HG03097 (cell line): Measurements from ENCODE around the gene RBFOX1.

Experiments
- ATAC-seq: cut with Tn5 transposase; IDR thresholded peaks from one replicate; pipeline ENCODE4 v1.9.1; 2021; ENCODE audit not compliant: unreplicated experiment, low FRiP score

The RBFOX1 gene

DNA sequence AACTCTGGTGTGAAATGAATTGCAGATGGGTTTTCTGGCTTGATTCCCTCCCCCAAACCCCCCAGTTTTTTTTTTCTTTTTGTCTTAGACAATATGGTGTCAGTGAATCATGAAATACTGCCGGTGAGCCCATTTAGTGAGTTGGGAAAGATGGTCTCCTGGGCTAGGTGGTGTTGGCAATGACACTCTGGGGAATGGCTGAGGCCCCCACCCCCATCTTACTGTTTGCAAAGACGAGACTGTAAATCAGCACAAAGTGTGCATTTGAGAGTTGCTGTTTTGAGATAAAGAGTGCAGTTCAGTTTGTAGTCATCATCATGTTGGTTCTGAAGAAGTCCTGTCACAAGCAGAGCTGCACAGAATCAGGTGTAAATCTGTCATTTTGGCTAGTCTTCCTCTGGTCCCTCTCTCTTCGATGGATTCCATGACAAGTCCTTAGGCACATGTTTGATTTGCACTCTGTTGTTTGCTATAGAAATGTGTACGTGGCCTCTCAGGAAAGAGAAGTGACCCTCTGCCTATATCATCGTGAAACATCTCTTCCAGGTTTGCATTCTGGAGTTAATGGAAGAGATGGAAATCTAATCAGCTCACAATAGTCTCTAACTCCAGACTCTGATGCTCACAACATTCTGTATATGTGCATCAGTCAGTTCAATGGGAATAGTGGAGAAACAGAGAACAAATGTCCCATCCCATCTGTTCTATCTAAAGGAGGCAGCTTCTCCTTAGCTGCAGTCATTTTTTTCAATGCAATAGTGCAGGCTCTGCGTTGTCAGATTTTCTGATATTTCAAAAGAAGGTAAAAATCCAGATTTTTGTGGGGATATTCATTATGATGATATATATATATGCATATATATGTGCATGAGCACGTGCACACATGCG, 34.6 kb downstream of the RBFOX1 start:
- no peak for ATAC-seq

DNA sequence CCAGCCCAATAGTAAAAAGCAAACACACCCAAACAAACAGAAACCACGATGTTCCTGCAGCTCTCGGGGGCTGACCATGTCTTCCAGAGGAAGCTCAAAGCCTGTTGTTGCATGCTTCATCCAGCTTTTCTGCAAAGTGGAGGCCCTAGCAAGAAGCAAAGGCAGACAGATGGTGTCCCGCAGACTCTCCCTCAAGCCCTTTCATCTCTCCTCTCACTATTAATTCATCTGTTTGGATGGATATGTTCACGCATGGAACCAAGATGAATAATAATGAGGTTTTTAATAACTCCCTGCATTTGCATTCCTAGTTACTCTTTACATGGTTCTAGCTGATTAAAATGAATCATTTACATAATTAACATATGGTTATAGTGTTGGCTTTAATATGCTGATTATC, 36.6 kb downstream of the RBFOX1 start:
- ATAC-seq, result no peak

DNA sequence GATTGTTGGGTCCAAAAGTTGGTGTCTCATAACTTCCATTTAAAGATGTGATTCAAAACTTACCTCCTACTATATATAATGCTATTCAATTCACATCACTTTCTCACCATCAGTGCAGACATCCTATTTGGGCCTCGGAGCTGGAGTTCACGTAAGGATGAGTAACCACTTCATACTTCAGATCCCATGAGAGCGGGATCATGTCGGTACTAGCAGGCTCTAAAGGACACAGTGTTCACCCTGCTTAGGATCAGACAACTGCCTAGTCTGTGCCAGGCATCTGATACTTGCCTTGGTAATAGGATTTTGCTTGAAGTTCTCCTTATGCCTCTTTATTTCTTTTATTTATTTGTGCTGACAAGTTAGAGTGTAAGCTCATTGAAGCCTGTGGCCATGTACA, 39.5 kb downstream of the RBFOX1 start:
- ATAC-seq, result no peak

DNA sequence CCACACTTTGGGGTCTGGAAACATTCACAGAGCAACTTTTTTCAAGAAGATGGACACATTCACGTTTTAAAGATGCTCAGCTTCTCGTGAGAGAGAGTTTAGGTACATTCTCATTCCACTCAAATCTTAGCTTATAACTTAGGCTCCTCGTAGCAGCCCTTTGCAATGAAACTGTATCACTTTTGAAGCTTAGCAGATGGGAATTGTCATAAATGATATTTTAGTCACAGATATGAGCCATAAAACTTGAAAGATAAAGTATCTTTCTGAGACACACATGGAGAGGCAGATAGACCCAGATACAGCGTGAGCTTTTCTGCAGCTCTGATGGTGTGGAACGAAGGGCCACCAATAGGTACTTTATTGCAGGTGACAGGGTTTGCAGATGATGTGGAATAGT, 41.1 kb downstream of the RBFOX1 start:
- ATAC-seq, result no peak

DNA sequence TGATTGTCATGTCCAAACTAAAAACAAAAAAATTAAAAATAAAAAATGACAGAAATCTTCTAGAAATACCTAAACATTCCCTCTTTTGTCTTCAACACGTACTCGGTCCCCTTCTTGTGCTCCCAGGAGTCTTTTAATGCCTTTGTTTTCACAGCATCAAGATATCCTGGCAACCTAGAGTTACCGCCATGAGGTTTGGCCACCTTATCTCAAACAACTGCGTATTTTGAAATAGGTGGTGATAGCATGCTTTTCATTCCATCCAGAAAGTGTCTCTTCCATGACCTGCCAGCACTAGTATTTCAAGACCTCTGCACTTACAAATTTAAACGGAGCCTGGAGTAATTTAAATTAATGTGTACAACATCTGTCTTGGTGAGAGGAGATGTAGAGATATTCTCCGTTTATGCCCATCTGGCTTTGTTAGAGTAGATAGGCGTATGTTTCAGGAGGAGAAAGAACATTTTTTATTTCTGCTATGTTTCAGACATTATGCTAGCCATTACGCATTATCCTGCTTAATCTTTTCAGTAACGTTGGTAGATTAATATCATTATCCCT, 42.0 kb downstream of the RBFOX1 start:
- no peak for ATAC-seq

DNA sequence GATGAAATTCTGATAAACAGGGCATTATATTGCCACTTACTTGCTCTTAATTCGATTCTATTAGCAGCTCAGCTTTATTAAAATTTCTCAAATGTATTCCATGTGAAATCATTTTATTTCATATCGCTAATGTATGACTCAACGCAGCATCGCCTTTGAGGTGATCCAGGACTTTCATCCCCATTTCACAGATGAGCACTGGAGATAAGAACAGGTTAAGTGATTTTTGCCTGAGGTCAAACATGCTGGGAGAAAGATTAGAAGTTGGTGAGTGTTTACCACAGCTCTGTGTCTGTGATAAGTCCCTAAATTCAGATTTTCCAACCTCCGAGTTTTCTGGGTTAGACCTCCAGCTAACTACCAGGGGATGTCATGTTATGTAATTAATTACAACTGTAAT, 43.6 kb downstream of the RBFOX1 start:
- no peak for ATAC-seq

DNA sequence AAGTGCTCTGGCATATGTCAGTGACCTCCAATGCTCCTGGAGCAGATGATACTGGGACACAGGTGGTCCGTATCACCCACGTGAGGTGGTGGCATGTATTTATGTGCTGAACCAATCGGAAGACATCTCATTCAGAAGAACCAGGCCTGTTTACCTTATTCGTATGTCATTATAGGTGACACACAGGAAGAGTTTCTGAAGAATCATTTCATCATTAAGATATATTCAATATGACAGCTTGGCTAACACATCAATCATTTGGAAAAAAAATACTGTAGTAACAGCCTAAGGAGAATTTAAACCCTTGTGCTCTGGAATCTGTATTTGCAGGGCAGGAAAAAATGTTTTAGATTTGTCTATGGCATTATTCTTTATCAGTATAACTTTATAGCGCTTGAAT, 44.6 kb downstream of the RBFOX1 start:
- no peak for ATAC-seq

DNA sequence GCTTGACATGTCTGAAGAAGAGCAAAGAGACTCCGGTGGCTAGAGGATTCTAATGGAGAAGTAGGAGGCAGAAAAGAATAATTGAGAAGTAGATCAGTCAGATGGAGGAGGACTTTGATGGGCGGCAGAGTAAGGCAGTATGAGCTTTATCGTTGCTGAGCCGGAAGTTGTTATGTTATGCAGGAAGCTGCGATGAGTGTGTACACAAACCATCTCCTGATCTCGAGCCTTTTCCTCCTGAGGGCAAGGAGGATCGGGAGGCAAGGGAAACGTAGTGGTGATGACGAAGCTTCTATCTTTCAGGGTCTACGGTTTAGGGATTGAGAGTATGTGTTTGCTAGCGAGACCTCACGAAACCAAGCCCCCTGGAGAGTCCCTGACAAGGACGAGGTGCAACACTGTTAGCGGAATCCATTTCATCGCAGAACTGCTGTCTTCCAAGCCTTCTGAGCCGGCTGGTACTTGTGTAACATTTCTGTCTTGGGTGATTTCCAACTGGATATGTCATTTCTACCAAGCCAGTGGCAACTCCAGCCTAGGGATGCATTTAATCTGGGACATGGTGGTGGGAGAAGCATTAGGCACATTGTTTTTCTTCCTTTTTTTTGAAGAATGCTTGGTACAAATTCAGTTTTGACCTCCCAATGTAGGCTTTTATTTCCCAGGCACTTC, 45.5 kb downstream of the RBFOX1 start:
- ATAC-seq, result no peak

DNA sequence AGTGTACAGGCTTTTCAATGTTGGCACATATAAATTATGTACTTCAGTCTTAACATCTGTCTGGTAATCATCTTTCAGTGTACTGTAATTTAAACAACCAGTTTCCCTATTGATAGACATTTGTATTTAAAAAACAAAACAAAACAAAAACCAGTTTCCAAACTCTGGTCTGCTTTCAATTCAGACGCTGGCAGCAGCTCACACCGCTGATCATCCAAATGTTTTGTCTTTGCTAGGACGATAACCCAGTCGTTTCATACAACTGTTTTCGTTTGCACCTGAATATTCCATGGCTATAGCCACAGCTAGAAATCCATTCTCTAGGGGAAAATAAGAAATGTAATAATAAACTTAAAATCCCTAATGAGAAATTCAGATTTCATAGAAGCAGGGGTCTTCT, 47.8 kb downstream of the RBFOX1 start:
- no peak for ATAC-seq

DNA sequence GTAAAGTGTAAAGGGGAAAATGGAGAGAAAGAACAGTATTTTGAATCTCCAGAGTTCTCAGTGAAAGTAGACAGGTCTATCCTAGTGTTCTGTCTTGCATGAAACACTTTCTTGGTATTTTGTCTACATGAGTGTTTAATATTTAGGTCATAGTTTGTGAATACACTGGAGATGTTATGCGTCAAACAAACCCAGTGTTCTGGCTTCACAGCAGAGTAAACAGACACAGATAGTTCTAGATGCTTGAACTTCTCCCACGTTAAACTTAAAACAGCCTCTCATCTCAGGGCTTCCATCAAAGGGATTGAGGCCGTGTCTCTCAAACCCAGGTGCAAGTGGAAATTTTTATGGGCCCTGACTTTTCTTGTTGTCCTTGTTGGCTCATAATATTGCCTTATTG, 48.3 kb downstream of the RBFOX1 start:
- no peak for ATAC-seq

DNA sequence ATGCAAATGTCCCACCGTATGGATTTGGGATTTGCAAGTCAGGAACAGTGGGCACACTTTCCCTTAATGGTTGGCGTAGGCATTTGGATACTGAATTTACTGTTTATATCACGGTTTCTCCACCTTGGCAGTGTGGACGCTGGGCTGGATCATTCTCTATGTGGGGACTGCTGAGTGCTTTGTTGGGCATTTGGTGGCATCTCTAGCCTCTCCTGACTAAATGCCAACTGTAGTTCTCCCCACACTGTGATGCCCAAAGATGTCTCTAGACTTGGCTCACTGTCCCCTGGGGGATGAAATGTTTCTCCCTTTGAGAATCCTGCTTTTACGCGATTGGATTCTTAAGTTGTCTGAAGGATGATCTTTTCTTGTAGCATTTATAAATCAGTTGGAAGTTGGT, 49.0 kb downstream of the RBFOX1 start:
- ATAC-seq, result no peak

DNA sequence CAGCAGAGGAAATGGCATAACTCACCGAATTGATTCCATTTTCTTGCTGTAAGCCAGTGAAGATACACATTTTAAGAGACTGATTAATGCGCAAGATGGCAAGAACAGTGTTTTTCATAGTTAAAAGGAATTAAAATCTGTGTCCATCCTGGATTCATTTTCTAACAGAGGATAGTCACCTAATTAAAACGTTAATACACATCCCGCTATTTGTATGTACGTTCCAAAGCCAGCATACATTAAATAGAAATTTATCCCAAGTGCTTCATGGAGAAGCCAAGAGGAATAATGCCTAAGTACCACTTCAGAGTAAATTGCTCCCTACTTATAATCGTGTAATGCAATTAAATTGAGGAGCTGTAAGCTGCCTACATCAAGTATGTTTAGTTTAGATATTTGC, 49.9 kb downstream of the RBFOX1 start:
- no peak for ATAC-seq

DNA sequence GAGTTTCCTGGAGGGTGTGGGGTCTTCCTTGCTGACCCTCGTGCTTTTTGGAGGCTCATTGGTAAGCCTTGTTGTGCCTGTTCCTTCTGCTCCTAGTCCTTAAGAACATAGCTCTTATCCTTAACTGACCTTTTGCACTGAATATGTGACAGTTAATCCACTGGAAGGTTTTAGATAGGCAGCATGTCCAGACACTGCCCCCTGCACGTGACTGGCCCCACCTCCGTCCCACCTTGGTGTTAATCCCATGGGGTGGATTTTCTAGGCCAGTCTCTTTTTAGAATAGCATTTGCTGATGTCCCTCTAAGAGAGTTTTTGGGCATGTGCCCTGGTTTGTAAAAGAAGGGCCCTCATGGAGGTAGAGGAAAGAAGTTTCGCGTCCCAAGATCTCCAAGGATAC, 58.3 kb downstream of the RBFOX1 start:
- ATAC-seq, result no peak

DNA sequence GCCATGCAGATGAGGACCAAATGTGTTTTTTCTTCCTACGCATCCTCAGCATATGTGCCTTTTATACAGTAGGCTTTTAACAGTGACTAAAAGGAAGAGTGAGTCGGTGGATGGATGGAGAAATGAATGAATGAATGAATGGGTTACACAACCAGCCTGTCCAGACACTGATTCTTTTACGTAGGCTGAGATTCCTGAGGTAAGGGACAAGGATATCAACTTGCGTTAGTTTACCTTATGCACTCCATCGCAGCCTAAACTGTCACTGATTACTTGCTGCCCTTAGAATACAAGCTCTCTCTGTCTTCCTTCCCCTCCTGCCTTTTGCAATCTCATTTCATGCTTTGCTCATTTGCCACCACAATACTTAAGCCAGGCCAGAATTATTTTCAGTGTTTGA, 59.0 kb downstream of the RBFOX1 start:
- ATAC-seq, result no peak

DNA sequence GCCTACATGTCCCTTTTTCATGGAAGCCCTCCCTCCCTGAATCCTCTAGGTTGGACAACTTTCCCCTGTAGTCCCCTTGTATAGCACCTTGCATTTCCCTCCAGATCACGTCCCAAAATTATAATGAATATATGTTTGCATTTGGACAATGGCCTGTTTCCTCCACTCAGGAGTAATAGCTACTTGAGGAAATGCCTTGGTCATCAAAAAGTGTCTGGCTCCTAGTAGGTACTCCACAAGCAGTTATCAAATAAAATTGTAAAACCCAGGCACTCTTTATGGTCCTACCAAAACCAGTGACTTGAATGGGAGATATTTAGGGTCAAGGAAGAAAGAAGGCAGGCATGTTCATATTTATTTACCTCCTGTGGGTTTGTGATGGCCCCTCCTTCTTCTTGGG, 59.6 kb downstream of the RBFOX1 start:
- ATAC-seq, result no peak

DNA sequence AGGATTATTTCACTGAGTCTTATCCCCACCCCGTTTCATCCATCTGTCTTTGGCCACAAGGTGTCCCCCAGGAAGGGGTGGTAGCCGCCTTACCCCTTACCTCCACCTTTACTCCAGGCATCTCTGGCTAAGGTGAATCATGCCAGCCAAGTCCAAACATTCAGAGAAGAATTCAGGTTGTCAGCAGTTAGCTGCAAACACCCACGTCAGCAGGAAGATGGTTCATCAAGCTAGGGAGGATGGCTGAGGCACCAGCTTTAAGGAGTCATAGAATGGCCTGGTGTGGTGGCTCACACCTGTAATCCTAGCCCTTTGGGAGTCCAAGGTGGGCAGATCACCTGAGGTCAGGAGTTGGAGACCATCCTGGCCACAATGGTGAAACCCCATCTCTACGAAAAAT, 61.0 kb downstream of the RBFOX1 start:
- no peak for ATAC-seq

DNA sequence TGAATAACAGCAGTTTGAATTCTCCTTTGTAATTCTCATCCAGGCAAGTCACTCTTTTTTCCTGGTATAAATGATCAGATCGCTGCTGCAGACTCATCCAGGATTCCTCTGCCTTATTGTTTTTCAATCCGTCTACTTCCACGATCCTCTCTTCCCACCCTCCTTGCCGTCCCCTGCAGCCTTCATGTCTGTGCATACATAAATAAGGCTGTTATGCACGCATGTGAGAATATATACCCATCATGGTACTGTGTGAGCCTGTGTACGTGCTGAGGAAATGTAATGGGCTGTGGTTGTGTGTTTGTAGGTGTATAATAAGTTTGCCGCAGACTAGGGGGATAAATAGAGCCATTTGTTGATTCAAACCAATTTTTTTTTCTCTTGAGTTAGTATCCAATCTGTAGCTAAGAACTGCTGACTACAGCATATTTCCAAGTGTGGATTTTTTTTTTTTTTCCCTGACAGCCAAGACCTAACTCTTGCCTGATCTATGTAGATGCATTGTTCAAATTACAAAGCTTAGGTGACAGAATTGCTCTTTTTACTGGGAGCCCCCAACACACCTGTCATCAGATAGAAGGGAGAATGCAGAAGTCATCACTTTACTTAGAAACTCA, 62.2 kb downstream of the RBFOX1 start:
- ATAC-seq, result no peak

DNA sequence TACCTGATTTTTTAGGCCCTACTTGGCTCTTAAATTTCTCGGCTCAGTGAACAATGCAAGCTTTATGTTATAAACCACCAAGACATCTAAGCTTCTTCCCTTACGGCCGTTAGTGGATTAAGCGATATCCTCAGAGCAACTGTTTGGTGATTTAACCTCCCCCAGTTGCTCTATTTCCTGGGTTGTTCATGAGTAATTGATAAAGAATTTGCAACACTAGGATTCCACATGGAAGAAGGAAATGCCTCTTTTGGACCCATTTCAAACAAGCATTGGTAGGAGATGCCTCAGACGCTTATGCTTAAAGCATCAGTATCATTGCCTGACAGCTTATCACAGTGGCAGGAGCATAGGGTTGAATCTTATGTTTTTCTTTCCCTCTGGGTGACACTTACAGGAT, 65.3 kb downstream of the RBFOX1 start:
- ATAC-seq, result no peak

DNA sequence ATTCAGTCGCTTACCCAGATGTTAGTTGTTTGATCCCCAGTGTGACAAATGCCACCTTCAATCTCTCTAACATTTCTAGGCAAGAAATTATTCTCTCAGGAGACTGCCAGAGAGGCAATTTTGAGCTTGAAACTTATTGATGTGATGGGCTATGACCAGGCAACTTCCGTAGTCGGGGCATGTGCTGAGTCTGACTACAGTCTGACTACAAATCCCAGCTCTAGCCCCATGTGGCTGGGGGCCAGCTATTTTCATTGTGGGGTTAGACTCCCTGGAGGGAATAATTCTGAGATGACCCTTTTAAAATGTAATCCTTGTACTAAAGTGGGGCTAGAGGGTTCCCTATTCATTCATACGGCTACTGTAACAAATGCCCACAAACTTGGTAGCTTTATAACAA, 65.9 kb downstream of the RBFOX1 start:
- no peak for ATAC-seq

DNA sequence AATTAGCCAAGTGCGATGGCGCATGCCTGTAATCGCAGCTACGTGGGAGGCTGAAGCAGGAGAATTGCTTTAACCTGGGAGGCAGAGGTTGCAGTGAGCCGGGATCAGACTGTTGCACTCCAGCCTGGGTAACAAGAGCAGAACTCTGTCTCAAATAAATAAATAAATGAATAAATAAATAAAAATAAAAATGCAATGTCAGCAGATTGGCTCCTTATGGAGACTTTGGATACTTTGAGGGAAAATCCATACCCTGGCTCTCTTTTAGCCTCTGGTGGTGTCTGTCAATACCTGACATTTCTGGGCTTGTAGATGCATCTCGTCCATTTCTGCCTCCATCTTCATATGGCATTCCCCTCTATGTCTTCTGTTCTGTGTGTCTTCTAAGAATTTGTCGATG, 66.7 kb downstream of the RBFOX1 start:
- ATAC-seq, result no peak

DNA sequence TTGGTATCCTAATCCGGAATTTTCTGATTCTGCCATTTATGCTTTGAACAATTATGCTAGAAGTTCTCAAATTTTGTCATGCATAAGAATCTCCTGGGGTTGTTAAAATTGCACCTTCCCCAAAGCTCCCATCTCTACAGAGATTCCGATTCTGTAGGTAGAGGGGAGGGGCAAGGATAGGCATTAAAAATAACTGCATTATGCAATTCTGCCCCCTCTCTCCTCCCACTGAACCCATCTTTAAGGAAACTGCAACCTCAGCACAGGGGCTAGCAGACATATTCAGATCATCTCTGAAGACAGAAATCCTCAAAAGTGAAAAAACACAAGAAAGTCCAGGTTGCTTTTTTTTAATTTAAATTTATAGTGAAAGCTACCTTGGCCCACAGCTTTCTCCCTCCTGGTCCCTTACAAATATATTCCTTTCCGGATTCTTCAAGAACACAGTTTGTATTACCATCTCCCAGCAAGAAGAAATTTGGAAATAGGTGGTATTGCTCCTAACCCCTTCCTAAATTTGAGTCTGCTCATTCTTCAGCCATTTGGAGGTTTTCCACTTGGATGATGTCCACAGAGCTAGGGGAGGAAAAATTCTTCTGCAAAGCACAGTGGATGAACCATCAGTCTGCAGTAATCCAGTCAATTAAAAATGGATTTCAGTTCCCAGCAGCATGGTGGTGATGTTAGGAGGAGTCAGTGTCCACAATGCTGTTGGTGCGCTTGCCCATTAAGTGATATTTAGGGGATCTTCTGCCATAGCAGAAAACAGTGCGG, 67.7 kb downstream of the RBFOX1 start:
- no peak for ATAC-seq
